ACC112 (cell line): Measurements from ENCODE around the gene PRR12.

Experiments used
- H2AFZ ChIP-seq: fragments of 200-600 bp; sonication (generic); one replicate; pipeline ENCODE4 v1.6.0; 2017; ENCODE audit warnings: antibody characterized with exemption, low read length; ENCODE audit not compliant: unreplicated experiment
- H3K27ac ChIP-seq: fragments of 200-600 bp; sonication (generic); 2 replicates; pipeline ENCODE4 v1.5.1; 2014; ENCODE audit warnings: low read depth, mild to moderate bottlenecking, antibody characterized with exemption, low read length, moderate library complexity
- H3K27me3 ChIP-seq: fragments of 200-600 bp; sonication (generic); 2 replicates; pipeline ENCODE4 v1.6.1; 2014; ENCODE audit warnings: mild to moderate bottlenecking, antibody characterized with exemption, low read length, moderate library complexity, mixed read lengths; ENCODE audit not compliant: insufficient read depth
- H3K36me3 ChIP-seq: fragments of 200-600 bp; sonication (generic); 2 replicates; pipeline ENCODE4 v1.6.1; 2016; ENCODE audit warnings: mild to moderate bottlenecking, antibody characterized with exemption, low read length, moderate library complexity, mixed read lengths; ENCODE audit not compliant: insufficient read depth
- H3K4me1 ChIP-seq: fragments of 200-600 bp; sonication (generic); one replicate; pipeline ENCODE4 v1.6.1; 2016; ENCODE audit warnings: low read length, mixed read lengths; ENCODE audit not compliant: insufficient read depth, unreplicated experiment, control insufficient read depth
- H3K4me3 ChIP-seq: fragments of 200-600 bp; sonication (generic); 2 replicates; pipeline ENCODE4 v1.5.1; 2014; ENCODE audit warnings: mild to moderate bottlenecking, low read depth, low read length
- H3K79me2 ChIP-seq: fragments of 200-600 bp; sonication (generic); one replicate; pipeline ENCODE4 v1.6.0; 2016; ENCODE audit warnings: low read length; ENCODE audit not compliant: control insufficient read depth, unreplicated experiment, insufficient read depth

PRR12 gene

DNA sequence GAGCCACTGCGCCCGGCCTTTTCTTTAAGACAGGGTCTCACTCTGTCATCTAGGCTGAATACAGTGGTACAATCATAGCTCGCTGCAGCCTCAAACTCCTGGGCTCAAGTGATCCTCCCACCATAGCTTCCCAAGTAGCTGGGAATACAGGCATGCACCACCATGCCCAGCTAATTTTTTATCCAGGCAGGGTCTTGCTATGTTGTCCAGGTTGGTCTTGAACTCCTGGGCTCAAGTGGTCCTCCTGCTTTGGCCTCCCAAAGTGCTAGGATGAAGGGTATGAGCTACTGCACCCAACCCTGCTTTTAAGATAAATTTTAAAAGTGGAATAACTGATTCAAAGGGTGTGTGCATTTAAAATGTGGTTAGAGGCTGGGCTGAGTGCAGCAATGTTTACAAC lies 24.7 kb upstream of the PRR12 start:
- H3K79me2 ChIP-seq: peaks cover 19% of the 10 kb centered on the region

DNA sequence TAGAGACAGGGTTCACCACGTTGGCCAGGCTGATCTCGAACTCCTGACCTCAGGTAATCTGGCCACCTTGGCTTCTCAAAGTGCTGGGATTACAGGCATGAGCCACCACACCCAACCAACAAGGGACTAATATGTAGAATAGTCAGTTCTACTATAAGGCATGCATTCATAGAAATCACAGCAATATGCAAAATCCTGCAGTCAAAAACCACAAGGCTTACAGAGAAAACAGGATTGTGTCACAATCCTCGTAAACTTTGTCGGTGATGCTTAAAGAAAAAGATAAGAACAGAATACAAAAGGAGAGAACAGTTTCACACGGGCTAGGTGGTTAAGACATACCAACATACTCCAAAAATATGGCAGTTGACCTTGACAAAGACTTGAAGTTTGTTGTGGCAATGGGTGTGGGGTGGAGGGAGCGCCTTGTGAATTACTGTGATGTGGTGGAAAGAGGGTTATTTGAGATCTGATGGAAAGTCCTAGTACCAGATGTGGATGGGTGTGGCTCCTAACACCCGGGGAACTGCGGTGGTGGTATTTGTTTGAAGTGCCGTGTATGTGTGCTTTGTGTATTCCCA lies 23.0 kb upstream of the PRR12 start:
- Histone ChIP-seq H3K36me3 (no peaks in the 10 kb centered on the region), H3K27ac (no peak overlapping the region), H3K4me3 (no peak overlapping the region), H3K27me3 (no peaks in the 10 kb centered on the region), H3K4me1 (no peaks in the 10 kb centered on the region), H3K79me2 (peaks cover 20% of the 10 kb centered on the region), H2AFZ (no peak overlapping the region)

More for the DNA sequence above, 24.7 kb upstream of the PRR12 start:
- H2AFZ ChIP-seq: no peak overlapping the region
- no peaks in the 10 kb centered on the region for H3K27me3 ChIP-seq
- no peaks in the 10 kb centered on the region for H3K36me3 ChIP-seq
- no peak overlapping the region for H3K4me3 ChIP-seq
- H3K27ac ChIP-seq: no peak overlapping the region
- H3K4me1 ChIP-seq: no peaks in the 10 kb centered on the region

- Histone ChIP-seq H2AFZ (no peak overlapping the region), H3K79me2 (peaks cover 11% of the 10 kb centered on the region), H3K4me1 (no peaks in the 10 kb centered on the region), H3K4me3 (no peak overlapping the region), H3K27me3 (no peaks in the 10 kb centered on the region), H3K36me3 (no peaks in the 10 kb centered on the region), H3K27ac (no peak overlapping the region)
Measured at GRCh38 chr19:49570138-49570856, 20.7 kb upstream of the PRR12 start.

- H3K36me3 ChIP-seq: no peaks in the 10 kb centered on the region
- H3K79me2 ChIP-seq: peaks cover 11% of the 10 kb centered on the region
- no peak overlapping the region for H3K4me3 ChIP-seq
- H3K27ac ChIP-seq: no peak overlapping the region
- no peak overlapping the region for H2AFZ ChIP-seq
- H3K4me1 ChIP-seq: no peaks in the 10 kb centered on the region
- no peaks in the 10 kb centered on the region for H3K27me3 ChIP-seq
Measured at GRCh38 chr19:49570997-49571676, 19.8 kb upstream of the PRR12 start.

- Histone ChIP-seq H3K4me3 (no peak overlapping the region), H3K36me3 (no peaks in the 10 kb centered on the region), H3K4me1 (no peaks in the 10 kb centered on the region), H2AFZ (no peak overlapping the region), H3K27me3 (no peaks in the 10 kb centered on the region), H3K79me2 (peaks cover 15% of the 10 kb centered on the region), H3K27ac (no peak overlapping the region)
Measured at GRCh38 chr19:49573009-49573408, 18.0 kb upstream of the PRR12 start.

DNA sequence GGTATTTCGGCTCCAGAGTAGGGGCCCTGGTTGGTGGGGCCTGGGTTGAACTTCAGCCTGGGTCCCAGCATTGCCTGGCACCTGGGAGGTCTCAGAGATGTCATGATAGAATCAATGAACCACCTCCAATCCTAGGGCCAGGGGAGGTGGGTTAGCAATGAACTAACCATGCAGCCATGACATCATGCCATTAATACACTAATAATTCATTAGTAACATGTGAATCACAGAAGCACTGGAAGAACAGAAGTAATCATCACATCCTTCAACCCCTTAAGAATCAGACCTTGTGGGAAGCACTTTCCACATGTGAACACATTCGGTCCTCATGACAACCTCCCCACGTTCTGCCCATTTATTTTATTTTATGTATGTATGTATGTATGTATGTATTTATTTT lies 17.6 kb upstream of the PRR12 start:
- Histone ChIP-seq H3K27me3 (no peaks in the 10 kb centered on the region), H3K79me2 (peaks cover 14% of the 10 kb centered on the region)

GRCh38 chr19:49574206-49574755 lies 16.7 kb upstream of the PRR12 start:
- H3K27ac ChIP-seq: no peak overlapping the region
- no peaks in the 10 kb centered on the region for H3K36me3 ChIP-seq
- no peak overlapping the region for H2AFZ ChIP-seq
- peaks cover 4% of the 10 kb centered on the region for H3K4me1 ChIP-seq
- H3K4me3 ChIP-seq: no peak overlapping the region
- no peaks in the 10 kb centered on the region for H3K27me3 ChIP-seq
- H3K79me2 ChIP-seq: peaks cover 20% of the 10 kb centered on the region

More for the DNA sequence above, 17.6 kb upstream of the PRR12 start:
- Histone ChIP-seq H2AFZ (no peak overlapping the region), H3K36me3 (no peaks in the 10 kb centered on the region), H3K4me1 (no peaks in the 10 kb centered on the region), H3K27ac (no peak overlapping the region), H3K4me3 (no peak overlapping the region)

DNA sequence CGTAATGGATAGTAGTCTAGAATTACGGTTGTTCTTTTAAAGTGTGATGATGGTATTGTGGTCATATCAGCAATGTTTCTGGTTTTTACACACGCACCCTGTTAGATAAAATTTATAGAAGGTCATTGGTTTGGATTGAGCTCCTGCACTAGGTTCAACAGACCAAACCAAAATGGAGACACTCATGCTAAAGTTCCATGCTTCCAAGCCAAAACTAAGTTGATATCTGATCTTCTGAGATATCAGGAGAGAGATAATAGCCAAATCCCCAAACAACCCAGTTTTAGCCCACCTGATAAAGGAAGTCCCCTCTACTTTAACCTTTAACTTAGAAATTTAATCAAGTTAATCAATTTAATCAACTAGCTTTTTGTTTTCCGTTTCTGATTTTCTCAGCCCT lies 11.8 kb upstream of the PRR12 start:
- H3K79me2 ChIP-seq: peaks cover 26% of the 10 kb centered on the region
- peak overlapping the region; percentile 96 for H3K4me3 ChIP-seq
- no peaks in the 10 kb centered on the region for H3K36me3 ChIP-seq
- H2AFZ ChIP-seq: no peak overlapping the region
- no peaks in the 10 kb centered on the region for H3K27me3 ChIP-seq
- H3K27ac ChIP-seq: no peak overlapping the region
- H3K4me1 ChIP-seq: peaks cover 8% of the 10 kb centered on the region

DNA sequence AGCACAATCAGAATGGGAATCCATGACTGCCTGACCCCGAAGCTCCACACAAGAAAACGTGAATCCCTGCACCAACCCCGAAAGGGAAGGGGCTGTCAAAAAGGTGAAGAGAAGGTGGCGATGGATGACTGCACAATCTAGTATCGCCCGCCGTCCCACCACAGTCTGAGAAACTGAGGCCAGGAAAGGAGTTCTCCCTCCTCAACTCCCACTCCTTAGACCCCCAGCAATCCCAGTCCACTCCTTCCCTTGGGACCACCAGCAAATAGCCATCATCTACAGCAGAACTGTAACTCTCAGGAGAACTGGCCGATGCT lies 11.1 kb upstream of the PRR12 start:
- H3K27me3 ChIP-seq: no peaks in the 10 kb centered on the region
- H3K36me3 ChIP-seq: no peaks in the 10 kb centered on the region
- H3K4me3 ChIP-seq: peak overlapping the region; percentile 96
- H3K4me1 ChIP-seq: peaks cover 8% of the 10 kb centered on the region
- H2AFZ ChIP-seq: no peak overlapping the region
- H3K27ac ChIP-seq: no peak overlapping the region
- H3K79me2 ChIP-seq: peaks cover 26% of the 10 kb centered on the region

DNA sequence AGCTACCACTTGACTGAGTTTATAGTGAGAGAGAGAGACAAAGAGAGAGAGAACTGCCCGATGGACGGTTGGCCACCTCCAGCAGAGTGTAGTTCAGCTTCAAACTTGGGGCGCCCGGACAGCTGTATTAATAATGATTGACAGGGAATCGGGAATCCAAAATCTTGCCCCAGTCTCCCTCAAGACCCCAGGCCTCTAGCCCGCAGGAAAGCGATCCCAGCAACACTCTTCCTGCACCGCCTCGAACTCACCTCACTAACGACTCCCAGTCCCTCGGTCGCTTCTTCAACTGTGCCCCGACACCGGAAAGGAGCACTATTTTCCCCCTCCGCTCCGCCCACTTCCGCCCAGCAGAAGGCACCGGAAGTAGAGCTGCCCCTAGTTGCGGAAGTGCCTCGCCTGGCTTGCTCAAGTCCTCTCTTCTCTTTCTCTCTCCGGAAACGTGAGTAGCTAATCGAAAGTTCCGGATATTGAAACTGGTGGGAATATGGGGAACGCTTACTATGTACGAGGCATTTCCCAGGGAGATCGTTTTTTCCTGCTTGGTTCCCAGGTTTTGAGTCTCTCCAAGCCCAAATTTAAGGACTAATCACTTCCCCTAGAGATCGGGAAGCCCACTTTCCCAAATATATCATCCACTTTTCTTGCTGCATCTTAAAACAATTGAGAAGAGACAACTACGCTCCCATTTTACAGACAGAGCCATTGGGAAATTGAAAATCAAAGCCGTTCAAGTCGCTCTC lies 10.5 kb upstream of the PRR12 start, which contains the start of gene NOSIP:
Gene NOSIP (minus strand): TSS at position 293 of the 743 bp plus-strand sequence. CDS start 19,865 bp downstream, outside the sequence.
- Histone ChIP-seq H3K4me1 (peaks cover 8% of the 10 kb centered on the region), H3K27ac (no peak within 1 kb of the TSS), H2AFZ (peak within 1 kb of the TSS; percentile 97), H3K36me3 (no peaks in the 10 kb centered on the region), H3K27me3 (no peaks in the 10 kb centered on the region), H3K79me2 (peaks cover 26% of the 10 kb centered on the region), H3K4me3 (peak within 1 kb of the TSS; percentile 96)
